GM18951 (cell line): Measurements from ENCODE around the gene UBE2Z.
A peak's percentile ranks its signal among the peaks of the same experiment; 100 is the strongest.
"Not testable (repeated sequence)": the region's sequence is repeated elsewhere in the genome, so short reads cannot be mapped to it uniquely, and the experiment has no call there.

ENCODE experiments used
- POLR2A ChIP-seq: IDR thresholded peaks from 4 replicates; pipeline ENCODE4 v1.6.1; 2011; ENCODE audit warnings: mild to moderate bottlenecking; ENCODE audit not compliant: insufficient read length, insufficient read depth; ENCODE audit errors: extremely low read depth
- in situ Hi-C: fragments of 300-500 bp; cut with MboI; formaldehyde crosslinking; loops from one replicate; pipeline ENCODE4 v1.12.0; 2022; ENCODE audit warnings: low sequenced_read_pairs, mixed read lengths, inconsistent platforms; ENCODE audit not compliant: unreplicated experiment

The UBE2Z gene

DNA sequence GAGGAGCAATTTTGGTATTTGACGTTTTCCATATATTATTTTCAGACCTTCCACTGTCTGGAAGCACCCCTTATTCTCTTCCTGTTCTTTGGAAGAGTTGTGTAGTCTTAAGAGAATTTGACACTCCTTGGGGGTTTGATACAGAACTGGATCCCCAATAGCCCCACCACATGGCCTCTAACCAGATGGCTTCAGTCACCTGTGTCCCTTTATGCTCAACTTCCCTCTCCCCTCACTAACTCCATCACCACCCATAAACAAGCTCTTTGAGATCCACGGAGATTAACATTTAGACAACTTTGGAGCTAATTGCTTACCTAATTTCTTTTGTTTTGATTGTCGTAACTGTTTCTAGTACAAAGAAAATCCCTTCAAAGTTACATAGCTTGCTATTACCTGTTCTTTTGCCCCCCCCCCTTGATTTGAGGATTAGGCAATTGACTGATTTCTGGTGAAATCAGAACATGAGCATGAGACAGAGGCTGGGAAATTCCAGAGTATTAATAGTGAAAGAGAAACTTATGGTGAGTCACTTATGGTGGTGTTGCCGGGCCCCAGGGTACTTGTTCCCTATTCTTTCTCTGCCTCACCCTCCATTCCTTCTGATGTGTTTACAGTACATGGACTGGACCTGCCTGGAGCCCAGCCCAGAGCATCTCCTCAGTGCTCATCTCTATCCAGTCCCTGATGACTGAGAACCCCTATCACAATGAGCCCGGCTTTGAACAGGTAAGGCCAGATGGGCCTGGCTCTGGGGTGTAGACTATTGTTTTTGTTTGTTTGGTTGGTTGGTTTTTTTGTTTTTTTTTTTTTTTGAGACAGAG is 7.5 kb downstream of the UBE2Z start:
- in situ Hi-C loops: no loop called here
- TF ChIP-seq POLR2A: no peak

DNA sequence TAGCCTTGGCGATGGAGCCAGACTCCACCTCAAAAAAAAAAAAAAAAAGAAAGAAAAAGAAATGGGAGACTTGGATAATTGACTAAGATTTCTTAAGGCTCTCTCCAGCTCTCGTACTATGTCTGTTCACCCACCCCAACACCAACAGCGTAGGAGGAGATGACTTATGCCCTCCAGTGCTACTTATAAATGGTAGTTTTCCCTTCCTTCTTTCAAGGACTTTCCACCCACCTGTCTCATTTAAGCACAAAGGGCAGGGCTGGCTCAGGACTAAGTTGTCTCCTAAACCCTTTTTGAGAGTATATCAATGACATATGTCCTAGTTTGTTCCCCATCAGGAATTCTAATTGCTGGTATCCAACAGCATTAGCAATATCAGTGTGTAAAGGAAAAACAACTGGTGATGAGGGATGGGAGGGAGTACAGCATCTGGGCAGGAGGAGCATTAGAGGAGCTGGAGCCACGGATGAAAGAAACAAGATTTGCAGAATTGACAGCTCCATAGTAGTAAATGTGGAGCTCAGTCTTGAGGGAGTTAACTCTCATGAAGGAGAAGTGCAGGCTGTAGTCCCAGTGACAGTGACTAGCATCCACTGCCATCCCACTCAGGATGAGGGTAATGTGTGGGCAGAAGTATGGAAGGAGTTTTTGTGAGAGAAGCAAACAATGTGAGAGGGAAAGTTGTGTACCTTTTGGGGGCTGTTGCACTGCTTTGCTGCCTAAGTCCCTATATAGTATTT is 17.2 kb downstream of the UBE2Z start:
- in situ Hi-C loops: no loop called here
- no peak for TF ChIP-seq POLR2A

DNA sequence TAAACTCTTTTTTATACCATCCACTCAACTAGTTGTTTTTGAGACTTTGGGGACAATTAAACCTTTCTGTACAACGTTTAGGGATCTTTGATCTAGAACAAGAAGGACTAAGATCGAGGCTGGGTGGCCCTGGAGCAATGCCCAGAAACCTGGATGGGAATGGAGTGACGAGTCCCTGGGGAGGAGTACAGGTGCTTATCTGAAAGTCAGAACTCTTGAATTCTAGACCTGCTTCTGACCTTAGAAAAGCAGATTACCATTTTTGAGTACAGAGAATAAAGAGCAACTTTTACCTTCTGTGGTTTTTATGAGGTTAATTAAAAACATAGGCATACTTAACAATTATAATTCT is 17.8 kb downstream of the UBE2Z start:
- no peak for TF ChIP-seq POLR2A
- in situ Hi-C loops: no loop called here

- in situ Hi-C loops: no loop called here
- no peak for TF ChIP-seq POLR2A
These were observed 20.0 kb downstream of the UBE2Z start for GRCh38 chr17:48927978-48928745.

- in situ Hi-C loops: no loop called here
- TF ChIP-seq POLR2A: no peak
These were observed 20.9 kb downstream of the UBE2Z start for GRCh38 chr17:48928876-48929811.

- no peak for TF ChIP-seq POLR2A
- in situ Hi-C loops: no loop called here
These were observed 21.6 kb downstream of the UBE2Z start for GRCh38 chr17:48929812-48930165.

- TF ChIP-seq POLR2A: no peak
- in situ Hi-C loops: no loop called here
These were observed 22.2 kb downstream of the UBE2Z start for GRCh38 chr17:48930435-48930873.

- in situ Hi-C loops: no loop called here
- peak; percentile 24 for TF ChIP-seq POLR2A
These were observed 24.8 kb downstream of the UBE2Z start for GRCh38 chr17:48933035-48933434.

GRCh38 chr17:48944515-48945260 is 36.5 kb downstream of the UBE2Z start, which contains the start of gene SNF8:
Gene SNF8, minus strand, starts transcription at chr17:48944842. Its CDS starts 108 bp downstream, at chr17:48944734.
- in situ Hi-C loops: no loop called here
- peak; percentile 97 for TF ChIP-seq POLR2A

DNA sequence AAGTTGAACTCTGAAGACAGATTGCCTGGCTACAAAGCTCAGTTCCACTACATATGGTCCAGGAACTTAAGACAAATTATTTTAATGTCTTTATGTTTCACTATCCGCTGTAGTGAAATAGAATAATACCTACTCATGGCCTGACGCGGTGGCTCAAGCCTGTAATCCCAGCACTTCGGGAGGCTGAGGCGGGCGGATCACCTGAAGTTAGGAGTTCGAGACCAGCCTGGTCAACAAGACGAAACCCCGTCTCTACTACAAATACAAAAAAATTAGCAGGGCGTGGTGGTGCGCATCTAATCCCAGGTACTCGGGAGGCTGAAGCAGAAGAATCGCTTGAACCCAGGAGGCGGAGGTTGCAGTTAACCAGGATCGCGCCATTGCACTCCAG is 37.0 kb downstream of the UBE2Z start:
- in situ Hi-C loops: not testable (repeated sequence)

DNA sequence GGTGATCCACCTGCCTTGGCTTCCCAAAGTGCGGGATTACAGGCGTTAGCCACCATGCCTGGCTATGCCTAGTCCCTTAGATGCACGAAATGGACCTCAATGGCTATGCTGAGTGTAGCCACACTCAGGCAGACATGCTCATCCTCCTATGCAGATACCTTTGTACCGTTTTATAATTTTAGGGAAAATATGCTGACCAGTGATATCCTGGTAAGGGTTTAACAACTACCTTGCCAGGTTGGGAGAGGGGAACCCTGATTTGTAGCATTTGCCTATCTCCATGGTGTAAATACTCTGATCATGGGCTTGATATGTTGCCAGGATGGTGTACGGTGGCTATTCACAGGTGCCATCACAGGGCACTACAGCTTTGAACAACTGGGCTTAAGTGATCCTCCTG is 43.4 kb downstream of the UBE2Z start:
- in situ Hi-C loops: no loop called here

GRCh38 chr17:48952904-48953303 is 44.7 kb downstream of the UBE2Z start:
- in situ Hi-C loops: no loop called here
- no peak for TF ChIP-seq POLR2A

More for the DNA sequence above, 43.4 kb downstream of the UBE2Z start:
- TF ChIP-seq POLR2A: no peak
